C4-2B (cell line): ENCODE measurements around the gene PRKCE.

Experiments used
- H3K27ac ChIP-seq: fragments of 450-650 bp; 2 replicates; pipeline ENCODE4 v1.5.1; 2017
- ZFX ChIP-seq: fragments of 450-650 bp; IDR thresholded peaks from 2 replicates; pipeline ENCODE4 v1.6.1; 2017
- TF ChIP-seq, protein P1 (sequence below): fragments of 450-650 bp; conservative IDR thresholded peaks from 2 replicates; pipeline ENCODE4 v1.5.1; 2017; ENCODE audit warnings: mild to moderate bottlenecking

PRKCE gene

GRCh38 chr2:45981384-45981930 lies 330.0 kb downstream of the PRKCE start:
- TF ChIP-seq ZFX, result no peak
- TF ChIP-seq, protein P1, sequence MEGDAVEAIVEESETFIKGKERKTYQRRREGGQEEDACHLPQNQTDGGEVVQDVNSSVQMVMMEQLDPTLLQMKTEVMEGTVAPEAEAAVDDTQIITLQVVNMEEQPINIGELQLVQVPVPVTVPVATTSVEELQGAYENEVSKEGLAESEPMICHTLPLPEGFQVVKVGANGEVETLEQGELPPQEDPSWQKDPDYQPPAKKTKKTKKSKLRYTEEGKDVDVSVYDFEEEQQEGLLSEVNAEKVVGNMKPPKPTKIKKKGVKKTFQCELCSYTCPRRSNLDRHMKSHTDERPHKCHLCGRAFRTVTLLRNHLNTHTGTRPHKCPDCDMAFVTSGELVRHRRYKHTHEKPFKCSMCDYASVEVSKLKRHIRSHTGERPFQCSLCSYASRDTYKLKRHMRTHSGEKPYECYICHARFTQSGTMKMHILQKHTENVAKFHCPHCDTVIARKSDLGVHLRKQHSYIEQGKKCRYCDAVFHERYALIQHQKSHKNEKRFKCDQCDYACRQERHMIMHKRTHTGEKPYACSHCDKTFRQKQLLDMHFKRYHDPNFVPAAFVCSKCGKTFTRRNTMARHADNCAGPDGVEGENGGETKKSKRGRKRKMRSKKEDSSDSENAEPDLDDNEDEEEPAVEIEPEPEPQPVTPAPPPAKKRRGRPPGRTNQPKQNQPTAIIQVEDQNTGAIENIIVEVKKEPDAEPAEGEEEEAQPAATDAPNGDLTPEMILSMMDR, result no peak
- H3K27ac ChIP-seq, result no peak overlapping the region

DNA sequence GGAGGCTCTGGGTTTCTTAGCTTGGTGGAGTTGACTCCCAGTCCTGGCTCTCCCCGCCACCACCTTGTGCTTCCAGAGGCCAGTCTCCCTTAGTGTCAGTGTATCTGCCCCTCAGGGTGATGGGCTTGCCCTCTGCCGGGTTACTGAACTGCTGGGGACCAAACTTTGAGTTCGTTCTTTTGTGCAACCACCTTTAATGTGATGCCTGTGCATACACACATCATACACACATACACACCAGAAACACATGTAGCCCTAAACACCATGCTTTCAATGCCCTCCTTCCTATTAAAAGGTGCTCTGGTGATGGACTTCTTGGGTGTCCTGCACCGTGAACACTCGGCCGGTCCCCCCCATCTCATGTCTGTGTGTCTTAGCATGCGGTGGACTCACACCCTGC lies 330.6 kb downstream of the PRKCE start:
- TF ChIP-seq, protein P1, result no peak
- no peak for TF ChIP-seq ZFX
- no peak overlapping the region for H3K27ac ChIP-seq

DNA sequence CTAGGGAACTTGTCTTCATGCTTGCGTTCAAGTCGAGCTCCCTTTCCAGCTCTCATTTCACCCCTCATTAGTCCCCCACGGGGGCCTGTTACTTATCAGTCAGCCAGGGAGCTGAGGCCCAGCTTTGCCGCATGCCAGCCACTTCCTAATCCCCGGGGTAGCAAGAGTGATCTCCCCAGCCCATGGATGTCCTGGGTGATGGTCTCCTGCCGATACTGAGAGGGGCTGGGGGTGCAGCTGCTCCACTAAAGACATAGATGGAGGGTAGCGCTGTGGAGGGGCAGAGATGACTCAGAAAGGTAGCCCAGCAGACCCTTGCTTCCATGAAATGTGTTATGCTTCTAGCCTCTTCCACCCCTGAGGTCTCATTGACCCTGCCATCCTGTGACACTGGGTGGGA lies 331.7 kb downstream of the PRKCE start:
- TF ChIP-seq ZFX, result no peak
- TF ChIP-seq, protein P1, result no peak
- no peak overlapping the region for H3K27ac ChIP-seq

GRCh38 chr2:45984366-45984765 lies 332.9 kb downstream of the PRKCE start:
- H3K27ac ChIP-seq, result no peak overlapping the region
- TF ChIP-seq, protein P1, result no peak
- no peak for TF ChIP-seq ZFX

DNA sequence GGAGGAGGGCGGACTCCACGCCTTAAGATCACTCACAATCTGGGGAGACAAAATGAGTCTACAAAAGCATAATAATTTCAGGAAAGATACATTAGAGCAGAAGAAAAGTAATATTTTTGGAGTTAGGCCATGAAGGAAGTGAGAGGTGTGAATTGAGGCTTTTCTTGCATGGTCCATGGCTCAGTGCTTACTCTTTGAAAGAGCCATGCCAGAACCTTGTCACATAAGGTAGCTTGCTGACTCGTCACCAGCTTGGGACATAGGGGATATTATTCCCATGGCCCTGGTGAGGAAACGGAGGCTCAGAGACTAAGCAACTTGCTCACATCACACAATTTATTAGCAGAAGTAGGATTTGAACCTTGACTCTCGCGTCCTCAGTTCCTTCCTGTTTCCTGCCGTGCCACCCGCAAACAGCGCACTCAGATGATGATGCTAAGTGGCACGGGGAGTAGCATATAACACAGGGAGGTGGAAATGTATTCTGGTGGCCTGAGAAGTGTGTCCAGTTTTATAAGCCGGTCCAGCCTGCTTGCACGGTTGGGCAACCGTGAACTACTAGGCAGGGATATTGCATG lies 333.5 kb downstream of the PRKCE start:
- TF ChIP-seq, protein P1, result no peak
- TF ChIP-seq ZFX, result no peak

GRCh38 chr2:45986509-45986908 lies 335.0 kb downstream of the PRKCE start:
- TF ChIP-seq ZFX, result no peak
- TF ChIP-seq, protein P1, result no peak

More for the DNA sequence above, 333.5 kb downstream of the PRKCE start:
- no peak overlapping the region for H3K27ac ChIP-seq

GRCh38 chr2:45987856-45988255 lies 336.4 kb downstream of the PRKCE start:
- no peak for TF ChIP-seq ZFX
- TF ChIP-seq, protein P1, result no peak
- no peak overlapping the region for H3K27ac ChIP-seq

More at GRCh38 chr2:45986509-45986908, 335.0 kb downstream of the PRKCE start:
- no peak overlapping the region for H3K27ac ChIP-seq
